Measurements from ENCODE around the gene CENPX. TPM values are rescaled to one million over a fixed set of nuclear protein-coding genes. Genes with fewer than 3 reads are reported as not detected.

CENPX gene
- total RNA-seq, 1 experiment from 2014 or later = 344 TPM

DNA sequence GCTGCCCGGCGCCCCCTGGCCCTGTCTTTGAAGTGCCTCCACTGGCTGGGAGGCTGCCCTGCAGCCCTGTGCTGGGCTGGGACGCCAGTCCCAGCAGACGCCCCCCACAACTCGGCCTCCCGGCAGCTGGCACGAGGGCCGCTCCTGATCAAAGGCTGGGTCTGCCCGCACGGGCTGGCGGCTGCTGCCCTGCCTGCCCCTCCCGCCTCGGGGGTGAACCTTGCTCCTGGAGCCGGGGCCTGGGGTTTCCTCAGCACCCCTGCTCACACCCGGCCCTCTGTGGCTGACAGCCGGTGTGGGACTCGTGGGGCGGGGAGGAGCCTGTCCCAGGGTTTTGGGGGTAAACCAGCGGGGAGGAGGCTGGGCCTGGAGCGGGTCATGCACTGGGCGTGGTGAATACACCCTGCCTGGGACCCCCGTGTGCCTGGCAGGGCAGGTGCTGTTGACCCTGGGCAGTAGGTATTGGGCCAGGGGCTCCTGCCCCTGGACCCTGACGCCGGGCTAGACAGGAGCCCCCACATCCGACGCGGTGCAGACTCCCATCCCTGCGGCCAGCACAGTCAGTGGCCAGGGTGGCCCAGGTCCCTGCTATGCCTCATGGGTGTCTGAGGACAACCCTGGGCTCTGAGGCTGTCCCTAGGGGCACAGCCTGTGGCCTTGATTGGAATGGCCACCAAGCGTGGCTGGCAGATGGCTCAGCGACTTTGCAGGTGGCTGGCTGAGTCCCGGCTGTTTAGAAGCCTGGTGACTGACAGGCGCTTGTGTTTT is 21.7 kb downstream of the CENPX start:
- Histone ChIP-seq H3K4me1 (ENCODE audit: insufficient read depth, low read length) (peaks cover 21% of the 10 kb centered on the region), H3K79me2 (ENCODE audit: low read length) (no peaks in the 10 kb centered on the region), H3K9ac (ENCODE audit: low read length) (no peak overlapping the region), H2AFZ (ENCODE audit: low read length) (no peak overlapping the region), H3F3A (ENCODE audit: low read length, unreplicated experiment) (no peaks in the 10 kb centered on the region), H3K27ac (ENCODE audit: low read length) (no peak overlapping the region), H3K27me3 (ENCODE audit: low read length) (no peaks in the 10 kb centered on the region), H3K4me3 (ENCODE audit: low read length) (no peak overlapping the region), H3K36me3 (ENCODE audit: low read depth, low read length) (no peaks in the 10 kb centered on the region), H4K20me1 (ENCODE audit: low read length) (no peaks in the 10 kb centered on the region), H3K4me2 (ENCODE audit: low read length) (no peak overlapping the region), H3K9me3 (ENCODE audit: low read length) (no peaks in the 10 kb centered on the region), H3K9me2 (replicated peaks; ENCODE audit: low read length) (no peaks in the 10 kb centered on the region)
- ChIA-PET POLR2A (ENCODE audit: unreplicated experiment) (no interaction called here), CTCF (no interaction called here)
- no TSS peak for BruUV-seq (replicated peaks)
- intact Hi-C loops (cut with micrococcal nuclease) = no loop called here
- TF ChIP-seq, protein P1, sequence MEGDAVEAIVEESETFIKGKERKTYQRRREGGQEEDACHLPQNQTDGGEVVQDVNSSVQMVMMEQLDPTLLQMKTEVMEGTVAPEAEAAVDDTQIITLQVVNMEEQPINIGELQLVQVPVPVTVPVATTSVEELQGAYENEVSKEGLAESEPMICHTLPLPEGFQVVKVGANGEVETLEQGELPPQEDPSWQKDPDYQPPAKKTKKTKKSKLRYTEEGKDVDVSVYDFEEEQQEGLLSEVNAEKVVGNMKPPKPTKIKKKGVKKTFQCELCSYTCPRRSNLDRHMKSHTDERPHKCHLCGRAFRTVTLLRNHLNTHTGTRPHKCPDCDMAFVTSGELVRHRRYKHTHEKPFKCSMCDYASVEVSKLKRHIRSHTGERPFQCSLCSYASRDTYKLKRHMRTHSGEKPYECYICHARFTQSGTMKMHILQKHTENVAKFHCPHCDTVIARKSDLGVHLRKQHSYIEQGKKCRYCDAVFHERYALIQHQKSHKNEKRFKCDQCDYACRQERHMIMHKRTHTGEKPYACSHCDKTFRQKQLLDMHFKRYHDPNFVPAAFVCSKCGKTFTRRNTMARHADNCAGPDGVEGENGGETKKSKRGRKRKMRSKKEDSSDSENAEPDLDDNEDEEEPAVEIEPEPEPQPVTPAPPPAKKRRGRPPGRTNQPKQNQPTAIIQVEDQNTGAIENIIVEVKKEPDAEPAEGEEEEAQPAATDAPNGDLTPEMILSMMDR (conservative IDR thresholded peaks at IDR 0.05; ENCODE audit: low read depth, low read length) = no peak
- TF ChIP-seq EZH2 (IDR thresholded peaks at IDR 0.05; ENCODE audit: low read length, unreplicated experiment) (no peak), EZH2phosphoT487 (IDR thresholded peaks at IDR 0.05; ENCODE audit: borderline replicate concordance, low read length) (no peak)
- no peak for DNase-seq
- no peak for ATAC-seq

DNA sequence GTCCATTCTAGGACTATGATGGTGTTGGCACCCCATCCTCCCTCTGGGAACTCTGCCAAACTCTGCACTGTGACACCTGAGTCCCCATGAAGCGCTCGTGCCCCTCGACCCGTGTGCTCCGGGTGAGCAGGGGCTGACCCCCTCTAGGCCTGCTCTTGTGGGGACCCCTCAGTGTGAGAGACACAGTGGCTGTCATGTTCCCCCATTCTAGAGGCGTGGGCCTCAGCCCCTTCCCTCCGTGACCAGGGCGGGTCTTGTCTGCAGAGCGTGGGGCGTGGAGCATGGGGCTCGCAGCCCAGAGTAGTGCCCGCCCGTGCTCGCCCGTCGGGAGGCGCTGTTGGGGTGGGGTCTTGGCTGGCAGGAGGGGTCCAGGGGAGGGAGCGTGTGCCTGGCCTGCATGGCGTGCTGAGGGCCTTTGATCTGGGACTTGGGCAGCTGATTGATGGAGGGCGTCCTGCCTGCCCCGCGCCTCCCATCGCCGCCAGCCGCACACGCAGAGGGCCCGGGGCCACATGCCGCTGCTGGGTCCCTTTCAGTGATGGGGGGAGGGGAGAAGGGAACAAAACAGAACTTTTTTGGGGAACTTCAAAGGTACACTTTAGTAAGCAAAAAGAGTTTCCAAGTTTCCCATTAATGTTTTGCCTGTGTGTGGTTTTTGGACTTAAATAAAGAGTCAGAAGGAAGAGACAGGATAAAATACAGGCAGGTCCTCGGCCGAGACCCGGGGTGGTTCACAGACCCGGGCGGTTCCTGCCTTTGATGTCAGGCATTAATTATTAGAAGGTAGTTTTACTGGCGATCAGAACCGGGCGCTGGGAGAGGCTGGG is 22.5 kb downstream of the CENPX start:
- no peak overlapping the region for H2AFZ ChIP-seq (ENCODE audit: low read length)
- POLR2A ChIA-PET (ENCODE audit: unreplicated experiment) = no interaction called here
- intact Hi-C loops (cut with micrococcal nuclease) = no loop called here
- H3K9me3 ChIP-seq (ENCODE audit: low read length) = no peaks in the 10 kb centered on the region
- ATAC-seq (no peak), DNase-seq (no peak)
- no peaks in the 10 kb centered on the region for H3K79me2 ChIP-seq (ENCODE audit: low read length)
- H3K4me3 ChIP-seq (ENCODE audit: low read length) = no peak overlapping the region
- H3K36me3 ChIP-seq (ENCODE audit: low read depth, low read length) = no peaks in the 10 kb centered on the region
- peaks cover 21% of the 10 kb centered on the region for H3K4me1 ChIP-seq (ENCODE audit: insufficient read depth, low read length)
- no peaks in the 10 kb centered on the region for H3K27me3 ChIP-seq (ENCODE audit: low read length)
- H3K4me2 ChIP-seq (ENCODE audit: low read length) = no peak overlapping the region
- no peak overlapping the region for H3K27ac ChIP-seq (ENCODE audit: low read length)
- no peaks in the 10 kb centered on the region for H3F3A ChIP-seq (ENCODE audit: low read length, unreplicated experiment)
- H3K9me2 ChIP-seq (replicated peaks; ENCODE audit: low read length) = no peaks in the 10 kb centered on the region
- CTCF ChIA-PET = no interaction called here
- TF ChIP-seq EZH2phosphoT487 (IDR thresholded peaks at IDR 0.05; ENCODE audit: borderline replicate concordance, low read length) (no peak), EZH2 (IDR thresholded peaks at IDR 0.05; ENCODE audit: low read length, unreplicated experiment) (no peak)
- TF ChIP-seq, protein P1 (conservative IDR thresholded peaks at IDR 0.05; ENCODE audit: low read depth, low read length) = no peak
- H3K9ac ChIP-seq (ENCODE audit: low read length) = no peak overlapping the region
- H4K20me1 ChIP-seq (ENCODE audit: low read length) = no peaks in the 10 kb centered on the region
- no TSS peak for BruUV-seq (replicated peaks)

DNA sequence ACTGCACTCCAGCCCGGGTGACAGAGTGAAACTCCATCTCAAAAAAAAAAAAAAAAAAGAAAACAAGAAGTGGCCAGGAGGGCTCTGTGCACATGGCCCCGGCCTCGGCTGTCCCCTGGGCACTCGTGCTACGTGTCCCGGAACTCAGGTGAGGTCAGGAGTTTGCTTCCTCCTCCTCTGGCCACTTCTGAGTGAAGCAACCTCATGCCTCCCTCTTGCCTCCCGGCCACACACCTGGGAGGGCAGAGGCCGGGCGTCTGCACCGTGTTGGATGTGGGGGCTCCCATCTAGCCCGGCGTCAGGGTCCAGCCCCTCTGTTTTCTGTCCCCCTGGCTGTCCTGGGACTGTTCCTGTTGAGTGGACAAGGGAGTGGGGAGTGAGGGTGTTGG is 23.1 kb downstream of the CENPX start:
- no peaks in the 10 kb centered on the region for H3K79me2 ChIP-seq (ENCODE audit: low read length)
- no peaks in the 10 kb centered on the region for H3K9me2 ChIP-seq (replicated peaks; ENCODE audit: low read length)
- H3K27ac ChIP-seq (ENCODE audit: low read length) = no peak overlapping the region
- no peaks in the 10 kb centered on the region for H3F3A ChIP-seq (ENCODE audit: low read length, unreplicated experiment)
- no peak for TF ChIP-seq EZH2phosphoT487 (IDR thresholded peaks at IDR 0.05; ENCODE audit: borderline replicate concordance, low read length)
- TF ChIP-seq EZH2 (IDR thresholded peaks at IDR 0.05; ENCODE audit: low read length, unreplicated experiment) = no peak
- TF ChIP-seq, protein P1 (conservative IDR thresholded peaks at IDR 0.05; ENCODE audit: low read depth, low read length) = no peak
- H3K4me2 ChIP-seq (ENCODE audit: low read length) = no peak overlapping the region
- H3K4me3 ChIP-seq (ENCODE audit: low read length) = no peak overlapping the region
- H3K9ac ChIP-seq (ENCODE audit: low read length) = no peak overlapping the region
- H3K36me3 ChIP-seq (ENCODE audit: low read depth, low read length) = no peaks in the 10 kb centered on the region
- H4K20me1 ChIP-seq (ENCODE audit: low read length) = no peaks in the 10 kb centered on the region
- ChIA-PET CTCF (no interaction called here), POLR2A (ENCODE audit: unreplicated experiment) (no interaction called here)
- DNase-seq = no peak
- H2AFZ ChIP-seq (ENCODE audit: low read length) = no peak overlapping the region
- BruUV-seq (replicated peaks) = no TSS peak
- H3K9me3 ChIP-seq (ENCODE audit: low read length) = no peaks in the 10 kb centered on the region
- H3K4me1 ChIP-seq (ENCODE audit: insufficient read depth, low read length) = peaks cover 19% of the 10 kb centered on the region
- intact Hi-C loops (cut with micrococcal nuclease) = no loop called here
- ATAC-seq = no peak
- no peaks in the 10 kb centered on the region for H3K27me3 ChIP-seq (ENCODE audit: low read length)
